ENCODE data around the gene GALNT14.

The GALNT14 gene

GRCh38 chr2:31065356-31065755 is 72.9 kb downstream of the GALNT14 start:
- H3K4me3 ChIP-seq (replicated peaks; ENCODE audit: low read depth, low read length): no peak overlapping the region
- TF ChIP-seq, protein P1, sequence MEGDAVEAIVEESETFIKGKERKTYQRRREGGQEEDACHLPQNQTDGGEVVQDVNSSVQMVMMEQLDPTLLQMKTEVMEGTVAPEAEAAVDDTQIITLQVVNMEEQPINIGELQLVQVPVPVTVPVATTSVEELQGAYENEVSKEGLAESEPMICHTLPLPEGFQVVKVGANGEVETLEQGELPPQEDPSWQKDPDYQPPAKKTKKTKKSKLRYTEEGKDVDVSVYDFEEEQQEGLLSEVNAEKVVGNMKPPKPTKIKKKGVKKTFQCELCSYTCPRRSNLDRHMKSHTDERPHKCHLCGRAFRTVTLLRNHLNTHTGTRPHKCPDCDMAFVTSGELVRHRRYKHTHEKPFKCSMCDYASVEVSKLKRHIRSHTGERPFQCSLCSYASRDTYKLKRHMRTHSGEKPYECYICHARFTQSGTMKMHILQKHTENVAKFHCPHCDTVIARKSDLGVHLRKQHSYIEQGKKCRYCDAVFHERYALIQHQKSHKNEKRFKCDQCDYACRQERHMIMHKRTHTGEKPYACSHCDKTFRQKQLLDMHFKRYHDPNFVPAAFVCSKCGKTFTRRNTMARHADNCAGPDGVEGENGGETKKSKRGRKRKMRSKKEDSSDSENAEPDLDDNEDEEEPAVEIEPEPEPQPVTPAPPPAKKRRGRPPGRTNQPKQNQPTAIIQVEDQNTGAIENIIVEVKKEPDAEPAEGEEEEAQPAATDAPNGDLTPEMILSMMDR (IDR thresholded peaks at IDR 0.05; ENCODE audit: low read length, missing control alignments): no peak
- no peak for DNase-seq (ENCODE audit: low read depth)

GRCh38 chr2:31060397-31060796 is 77.8 kb downstream of the GALNT14 start:
- TF ChIP-seq, protein P1 (IDR thresholded peaks at IDR 0.05; ENCODE audit: low read length, missing control alignments): no peak
- no peak for DNase-seq (ENCODE audit: low read depth)
- H3K4me3 ChIP-seq (replicated peaks; ENCODE audit: low read depth, low read length): no peak overlapping the region

DNA sequence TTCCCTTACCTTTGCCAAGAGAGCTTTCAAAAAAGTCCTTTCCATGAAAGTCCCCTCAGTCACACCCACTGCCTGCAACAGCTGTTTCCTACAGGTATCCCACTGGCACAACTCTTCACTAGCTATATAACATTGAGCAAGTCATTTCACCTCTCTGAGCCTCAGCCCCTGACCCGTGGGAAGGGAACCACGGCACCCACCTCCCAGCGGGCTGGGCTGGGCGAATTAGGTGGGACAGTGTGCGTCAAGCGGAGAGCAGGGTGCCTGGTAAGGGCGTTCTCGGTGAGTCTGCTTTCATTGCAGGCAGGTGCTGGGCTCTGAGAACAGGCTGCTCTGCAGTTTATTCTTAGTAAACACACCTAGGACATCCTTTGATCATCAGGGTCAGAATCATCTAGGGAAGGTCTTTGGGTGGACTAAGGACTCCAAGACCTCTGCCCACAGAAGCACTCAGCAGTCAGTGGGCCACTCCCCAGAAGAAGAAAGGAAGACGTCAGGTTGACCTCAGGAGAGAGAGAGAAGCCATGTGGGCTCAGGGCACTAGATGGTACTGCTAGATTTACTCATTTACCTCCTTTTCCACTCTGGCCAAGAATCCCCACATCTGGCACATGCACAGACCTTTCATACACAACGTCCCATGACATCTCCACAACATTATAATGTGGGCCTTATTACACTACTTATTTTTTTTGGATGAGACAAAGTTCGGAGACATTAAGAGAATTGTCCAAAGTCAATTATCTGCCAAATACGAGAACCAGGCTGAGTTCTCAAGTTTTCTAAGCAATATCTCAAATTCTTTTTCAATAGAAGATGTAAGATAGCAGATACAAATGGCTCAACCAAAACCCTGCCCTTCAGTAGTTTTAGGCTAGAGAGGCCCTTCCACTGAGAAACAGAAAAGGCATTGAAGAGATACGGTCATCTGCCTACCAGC is 79.9 kb downstream of the GALNT14 start:
- H3K4me3 ChIP-seq (replicated peaks; ENCODE audit: low read depth, low read length): no peak overlapping the region
- TF ChIP-seq, protein P1 (IDR thresholded peaks at IDR 0.05; ENCODE audit: low read length, missing control alignments): no peak
- DNase-seq (ENCODE audit: low read depth): no peak

GRCh38 chr2:31057691-31058090 is 80.5 kb downstream of the GALNT14 start:
- no peak for DNase-seq (ENCODE audit: low read depth)
- H3K4me3 ChIP-seq (replicated peaks; ENCODE audit: low read depth, low read length): no peak overlapping the region
- TF ChIP-seq, protein P1 (IDR thresholded peaks at IDR 0.05; ENCODE audit: low read length, missing control alignments): no peak

DNA sequence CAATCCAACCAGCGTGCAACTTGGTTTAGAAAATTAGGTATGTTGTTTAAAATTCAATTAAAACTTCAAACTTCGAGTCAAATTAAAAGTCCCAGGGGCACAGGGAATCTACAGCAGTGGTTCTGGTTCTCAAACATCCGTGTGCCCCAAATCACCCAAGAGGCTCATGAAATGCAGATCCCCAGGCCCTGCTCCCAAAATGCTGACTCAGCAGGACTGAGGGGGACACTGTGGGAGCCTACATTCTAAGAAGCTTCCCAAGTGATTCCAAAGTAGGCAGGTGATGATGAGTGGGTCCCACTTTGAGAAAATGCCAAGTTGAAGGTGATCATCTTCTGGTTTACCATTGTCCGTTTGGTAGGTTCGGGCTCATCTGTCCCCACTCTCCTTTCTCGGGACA is 82.3 kb downstream of the GALNT14 start:
- H3K4me3 ChIP-seq (replicated peaks; ENCODE audit: low read depth, low read length): no peak overlapping the region
- TF ChIP-seq, protein P1 (IDR thresholded peaks at IDR 0.05; ENCODE audit: low read length, missing control alignments): no peak
- DNase-seq (ENCODE audit: low read depth): no peak

- no peak for DNase-seq (ENCODE audit: low read depth)
- TF ChIP-seq, protein P1 (IDR thresholded peaks at IDR 0.05; ENCODE audit: low read length, missing control alignments): no peak
- H3K4me3 ChIP-seq (replicated peaks; ENCODE audit: low read depth, low read length): no peak overlapping the region
Measured at GRCh38 chr2:31054842-31055388, 83.3 kb downstream of the GALNT14 start.

All from fibroblast of pulmonary artery (primary cell).